Caki2 (cell line): ENCODE measurements around the gene HAUS7. TPM values are rescaled to one million over a fixed set of nuclear protein-coding genes. Genes with fewer than 3 reads are reported as not detected.

Experiments
- DNase-seq: peaks from one replicate; pipeline ENCODE4 v3.0.0-alpha.2; 2015; ENCODE audit warnings: low read depth
- in situ Hi-C: cut with HindIII; loops from 2 replicates; pipeline ENCODE4 v1.10.0; 2016; ENCODE audit warnings: low sequenced_read_pairs, low pct_unique_long_range_greater_than_20kb, mixed read lengths
- total RNA-seq: library from RNA; depleted of rRNA; stranded (reverse); fragments of >200 nt; shearing (Covaris generic); gene quantifications from 2 replicates; pipeline ENCODE4 v1.2.3, GENCODE V29; 2014; ENCODE audit warnings: low replicate concordance

Gene HAUS7
- total RNA-seq, 1 experiment from 2014 or later: 55.5 TPM

DNA sequence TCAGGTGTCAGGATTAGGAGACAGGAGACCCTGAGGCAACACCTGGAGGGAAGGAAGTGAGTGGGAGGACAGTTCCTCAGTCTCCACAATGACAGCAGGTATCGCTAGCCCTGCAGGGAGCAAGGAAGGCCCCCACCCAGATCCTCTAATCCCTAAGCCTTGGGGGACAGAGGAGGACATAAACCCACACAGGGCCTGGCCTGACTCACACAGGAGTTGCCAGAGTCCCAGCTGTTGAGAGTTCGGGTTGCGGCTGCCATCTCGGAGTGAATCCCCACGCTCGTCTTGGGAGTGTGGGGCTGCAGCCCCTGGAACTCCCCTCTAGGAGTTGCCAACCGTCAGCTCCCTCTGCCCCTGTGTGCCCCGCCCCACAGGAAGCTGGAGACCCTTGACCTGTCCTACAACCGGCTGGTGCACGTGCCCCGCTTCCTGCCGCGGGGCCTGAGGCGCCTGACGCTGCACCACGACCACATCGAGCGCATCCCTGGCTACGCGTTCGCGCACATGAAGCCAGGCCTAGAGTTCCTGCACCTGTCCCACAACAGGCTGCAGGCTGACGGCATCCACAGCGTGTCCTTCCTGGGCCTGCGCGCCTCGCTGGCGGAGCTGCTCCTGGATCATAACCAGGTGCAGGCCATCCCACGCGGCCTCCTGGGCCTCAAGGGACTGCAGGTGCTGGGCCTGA is 15.2 kb upstream of the HAUS7 start:
- DNase-seq: no peak
- in situ Hi-C loops: no loop called here

DNA sequence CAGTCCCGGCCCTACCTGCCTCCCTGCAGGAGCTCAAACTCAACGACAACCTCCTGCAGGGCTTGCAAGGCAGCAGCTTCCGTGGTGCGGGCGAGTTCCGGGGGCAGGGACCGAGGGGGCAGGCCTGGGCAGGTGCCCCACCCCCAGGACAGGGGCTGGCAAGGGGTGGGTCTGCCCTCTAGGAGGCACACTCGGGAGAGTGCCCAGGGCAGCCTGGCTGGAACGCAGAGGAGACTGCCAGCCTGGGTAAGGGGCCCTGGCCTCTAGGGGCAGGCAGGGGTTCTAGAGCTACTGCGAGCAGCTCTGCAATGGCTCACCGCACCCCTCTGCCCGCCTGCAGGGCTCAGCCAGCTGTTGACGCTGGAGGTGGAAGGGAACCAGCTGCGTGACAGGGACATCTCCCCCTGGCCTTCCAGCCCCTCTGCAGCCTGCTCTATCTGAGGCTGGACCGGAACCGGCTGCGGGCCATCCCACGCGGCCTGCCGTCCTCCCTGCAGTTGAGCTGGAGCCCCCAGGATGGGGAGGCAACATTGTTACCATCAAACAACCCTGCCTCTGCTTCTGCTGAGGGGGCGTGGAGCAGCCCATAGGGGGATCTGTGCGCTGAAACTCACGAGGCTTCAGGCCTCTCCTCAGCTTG is 12.1 kb upstream of the HAUS7 start:
- in situ Hi-C loops: no loop called here
- DNase-seq: no peak

DNA sequence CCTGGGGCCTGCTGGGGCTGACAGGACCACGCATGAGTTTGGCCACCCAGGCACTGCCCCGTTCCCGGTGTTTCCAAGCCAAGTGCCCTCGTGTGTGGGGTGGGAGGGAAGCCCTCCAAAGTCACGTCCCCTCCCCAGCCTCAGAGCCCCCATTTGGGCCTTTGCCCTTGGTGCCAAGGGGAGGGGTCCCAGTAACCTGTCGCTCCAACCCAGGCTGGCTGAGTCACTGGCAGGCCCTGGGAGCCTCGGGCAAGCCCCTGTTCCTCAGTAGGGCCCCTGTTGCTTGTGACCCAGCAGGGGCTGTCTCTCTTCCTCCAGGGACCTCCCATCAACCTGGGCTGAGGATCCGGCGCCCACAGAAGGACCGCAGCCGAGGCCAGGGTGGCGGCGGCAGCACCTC is 10.7 kb upstream of the HAUS7 start:
- DNase-seq: no peak
- in situ Hi-C loops: no loop called here

DNA sequence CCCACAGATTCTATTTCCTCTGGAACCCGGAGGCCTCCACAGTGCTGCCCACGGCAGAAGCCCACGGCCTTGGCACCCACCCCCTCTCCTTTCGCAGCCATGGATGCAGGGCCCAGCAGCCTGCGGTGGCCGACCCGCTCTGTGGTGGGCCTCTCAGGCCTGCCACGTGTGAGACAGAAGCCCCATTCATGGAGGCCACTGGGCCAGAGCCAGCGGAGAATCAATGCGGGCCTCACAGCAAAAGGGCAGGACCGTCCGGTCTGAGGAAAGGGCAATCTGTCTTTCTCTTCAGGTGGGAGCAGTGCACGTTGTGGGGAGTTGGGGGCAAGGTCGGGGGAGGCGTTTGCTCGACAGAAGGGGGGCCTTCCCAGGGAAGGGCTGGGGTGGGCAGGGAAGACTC is 8.4 kb upstream of the HAUS7 start:
- in situ Hi-C loops: no loop called here
- no peak for DNase-seq

DNA sequence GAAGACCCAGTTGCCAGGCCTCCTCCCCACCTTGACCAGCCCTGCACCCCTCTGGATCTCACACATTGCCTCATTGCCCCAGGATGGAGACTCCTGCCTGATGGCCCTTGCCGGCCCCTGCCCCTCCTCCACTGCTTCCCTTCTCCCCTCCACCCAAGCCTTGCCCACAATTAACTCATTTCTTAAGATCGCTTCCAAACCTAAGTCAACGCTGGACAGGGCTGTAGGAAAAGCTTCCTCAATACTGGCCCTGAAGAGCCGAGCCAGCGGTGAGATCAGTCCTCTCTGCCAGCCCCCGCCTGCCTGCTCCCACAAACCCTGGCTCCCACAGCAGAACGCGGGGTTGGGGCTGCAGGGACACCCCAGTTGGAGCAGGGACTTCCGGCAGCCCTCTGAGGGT is 7.5 kb upstream of the HAUS7 start:
- DNase-seq: no peak
- in situ Hi-C loops: no loop called here

DNA sequence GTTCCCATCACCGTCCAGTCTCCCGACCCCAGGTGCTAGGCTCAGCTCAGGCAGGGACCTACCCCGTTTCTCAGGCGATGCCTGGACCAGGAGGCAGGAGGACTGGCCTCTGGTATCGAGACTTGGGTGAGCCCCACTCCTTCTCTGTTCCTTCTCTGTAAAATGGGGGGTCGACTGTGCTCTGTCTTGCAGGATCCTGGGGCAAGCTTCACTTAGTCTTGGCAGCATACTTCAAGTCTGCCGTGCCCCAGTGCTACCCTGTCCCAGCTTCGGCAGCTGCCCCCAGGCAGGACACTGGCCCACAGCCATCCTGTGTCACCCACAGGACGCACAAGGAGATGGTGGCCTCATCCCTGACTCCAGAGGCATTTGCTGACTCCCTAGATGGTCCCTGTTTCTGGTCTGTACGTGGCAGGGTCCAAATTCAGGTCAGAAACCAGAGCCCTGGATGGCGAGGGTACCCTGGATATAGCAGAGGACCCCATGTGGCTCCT is 7.0 kb upstream of the HAUS7 start:
- DNase-seq: no peak
- in situ Hi-C loops: no loop called here

DNA sequence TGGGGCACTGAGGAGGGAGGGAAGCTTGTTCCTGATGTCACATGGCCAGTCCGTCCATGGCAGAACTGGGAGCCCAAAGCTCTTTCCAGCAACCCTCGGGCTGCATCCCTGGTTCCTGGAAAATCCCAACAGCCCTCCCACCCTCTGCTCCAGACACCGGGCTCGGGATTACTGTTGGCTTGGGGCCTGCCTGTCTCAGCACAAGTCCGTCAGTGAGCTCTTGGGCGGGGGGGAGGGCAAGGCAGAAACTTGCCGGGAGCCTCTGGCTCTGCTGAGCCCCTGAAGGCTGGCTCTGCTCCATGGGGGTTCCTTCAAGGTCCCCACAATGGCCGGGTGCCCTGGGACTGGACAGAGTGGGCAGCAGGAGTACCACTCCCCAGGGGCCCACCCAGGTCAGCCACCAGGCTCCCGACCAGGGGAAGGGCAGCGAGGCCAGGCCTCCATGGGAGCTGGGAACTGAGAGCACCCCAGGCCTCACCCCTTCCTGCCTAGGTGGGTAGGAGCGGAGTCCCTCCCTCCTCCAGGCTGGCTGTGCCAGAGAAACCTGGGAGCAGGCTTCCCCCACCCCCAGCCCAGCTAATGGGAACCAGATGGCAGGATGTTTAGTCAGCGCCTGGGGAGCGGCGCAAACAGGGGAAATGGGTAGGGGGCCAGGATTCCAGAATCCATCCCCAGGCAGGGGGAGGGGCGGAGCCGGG is 6.4 kb upstream of the HAUS7 start:
- DNase-seq: no peak
- in situ Hi-C loops: no loop called here

DNA sequence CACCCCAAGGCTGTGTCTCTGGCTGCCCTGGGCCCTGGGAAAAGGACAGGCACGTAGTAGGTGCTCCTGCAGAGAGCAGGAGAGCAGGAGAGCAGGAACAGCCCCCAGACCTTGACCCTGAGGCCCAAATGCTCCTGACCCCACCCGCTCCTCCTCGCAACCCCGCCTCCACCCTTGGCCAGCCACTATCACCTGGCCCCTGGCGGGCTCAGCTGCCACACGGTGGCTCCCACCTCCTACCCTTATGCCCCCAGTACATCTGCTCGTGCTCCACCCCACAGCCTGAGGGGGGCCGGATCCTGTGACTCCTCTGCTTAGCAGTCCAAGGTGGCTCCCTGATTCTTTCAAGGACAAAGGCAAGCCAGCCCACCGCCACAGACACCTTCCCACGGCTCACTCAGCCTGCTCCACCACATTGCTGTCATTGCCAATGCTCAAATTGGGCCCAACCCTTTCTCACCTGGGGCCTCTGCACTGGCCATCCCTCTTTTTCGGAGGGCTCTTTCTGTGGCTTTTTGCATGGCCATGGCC is 5.4 kb upstream of the HAUS7 start:
- in situ Hi-C loops: no loop called here

DNA sequence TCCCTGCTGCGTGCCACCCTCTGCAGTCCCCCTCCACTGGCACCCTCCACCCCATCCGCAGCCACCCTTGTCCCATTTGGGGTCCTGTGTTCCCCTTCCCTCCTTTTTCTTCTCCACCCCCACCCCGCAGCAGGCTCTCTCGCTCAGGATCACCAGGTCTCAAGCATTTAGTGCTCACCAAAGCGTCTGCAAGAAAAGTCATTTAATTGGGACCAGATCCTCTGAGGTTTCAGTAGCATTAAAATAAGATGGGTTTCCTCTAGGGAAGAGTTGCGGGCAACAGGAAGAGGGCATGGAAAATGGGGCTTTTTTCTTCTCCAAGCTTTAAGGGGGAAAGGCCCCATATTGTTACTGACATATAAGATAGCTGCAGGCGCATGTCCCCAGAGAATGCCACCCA is 4.9 kb upstream of the HAUS7 start:
- in situ Hi-C loops: no loop called here
- no peak for DNase-seq

More for the DNA sequence above, 5.4 kb upstream of the HAUS7 start:
- no peak for DNase-seq

DNA sequence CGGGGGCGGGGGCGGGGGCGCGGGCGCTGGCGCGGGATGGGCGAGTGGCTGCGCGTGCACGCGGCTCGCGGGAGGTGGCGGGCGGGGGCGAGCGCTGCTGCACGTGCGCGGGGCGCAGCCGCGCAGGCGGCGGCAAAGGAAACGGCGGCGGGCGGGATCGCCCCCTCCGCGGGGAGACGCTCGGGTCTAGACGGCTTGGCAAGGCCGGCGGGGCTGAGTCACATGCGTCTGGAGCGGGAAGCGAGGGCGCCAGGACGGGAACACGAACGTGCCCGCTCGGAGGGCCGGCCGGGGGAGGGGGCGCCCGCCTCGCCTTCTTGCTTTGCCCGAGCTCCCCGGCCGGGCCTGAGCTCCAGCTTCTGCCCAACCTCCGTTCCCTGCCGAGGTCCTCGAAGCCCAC is 4.3 kb upstream of the HAUS7 start:
- in situ Hi-C loops: no loop called here
- no peak for DNase-seq

DNA sequence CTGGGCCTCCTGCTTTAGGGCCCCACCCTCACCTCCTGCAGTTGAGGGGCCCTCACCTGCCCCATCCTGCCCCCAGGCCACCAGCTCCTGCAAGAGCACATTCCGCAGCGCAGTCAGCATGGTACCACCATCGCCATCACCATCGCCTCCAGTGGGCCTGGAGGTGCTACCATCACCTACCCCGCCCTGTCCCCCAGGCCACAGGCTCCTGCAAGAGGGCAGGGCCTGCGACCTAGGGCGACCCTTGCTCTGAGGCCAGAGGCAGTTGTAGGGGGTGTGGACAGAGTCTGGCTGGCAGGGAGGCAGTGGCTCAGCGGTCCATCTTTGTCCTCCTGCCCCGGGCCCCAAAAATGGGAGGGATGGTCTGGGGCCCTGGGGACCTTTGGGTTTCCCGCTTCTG is 3.9 kb upstream of the HAUS7 start:
- in situ Hi-C loops: no loop called here
- DNase-seq: no peak

DNA sequence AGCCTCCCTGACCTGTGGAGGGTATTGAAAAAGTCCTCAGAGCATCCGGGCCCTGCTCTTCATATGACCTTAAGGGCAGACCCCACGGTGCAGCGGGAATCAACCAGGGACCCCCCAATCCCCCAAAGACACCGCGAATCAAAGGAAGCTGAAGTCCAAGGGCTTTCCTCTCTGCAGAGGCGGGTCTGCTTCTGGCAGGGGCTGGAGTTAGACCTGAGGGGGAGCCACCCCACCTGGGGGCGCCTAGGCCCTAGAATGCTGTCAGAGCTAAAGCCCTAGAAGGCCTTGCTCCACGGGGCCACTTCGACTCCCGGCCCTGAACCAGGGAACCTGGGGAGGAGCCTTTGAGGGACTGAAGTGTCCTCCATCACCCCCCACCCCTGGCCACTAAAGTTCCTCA is 2.8 kb upstream of the HAUS7 start:
- no peak for DNase-seq
- in situ Hi-C loops: no loop called here

DNA sequence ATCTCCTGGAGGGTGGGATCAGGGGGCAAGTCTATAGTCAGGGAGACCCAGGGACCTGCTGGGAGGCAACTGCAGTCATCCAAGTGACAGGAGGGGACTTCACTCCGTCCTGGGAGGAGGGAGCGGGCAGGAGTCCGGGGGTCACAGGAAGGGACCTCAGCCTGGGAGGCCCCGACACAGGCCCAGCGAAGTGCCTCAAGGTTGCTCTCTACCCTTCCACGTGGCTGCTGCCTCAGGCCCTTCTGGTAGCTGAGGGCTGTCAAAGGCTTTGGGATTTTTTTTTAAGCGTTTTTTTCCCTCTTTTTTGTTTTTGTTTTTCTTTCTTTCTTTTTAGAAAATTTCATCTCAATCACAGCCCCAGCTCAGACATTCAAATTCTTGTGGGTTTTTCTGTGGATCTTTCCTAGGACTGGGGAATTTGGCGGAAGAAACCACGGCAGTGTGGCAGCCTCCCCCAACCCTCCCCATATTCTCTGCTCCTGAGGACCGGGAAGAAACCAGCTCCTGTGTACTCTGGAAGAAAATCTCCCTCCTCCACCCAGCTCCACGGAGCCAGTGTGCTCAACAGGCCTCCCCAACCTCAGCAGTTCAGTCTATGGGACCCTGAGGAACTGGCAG is 1.4 kb upstream of the HAUS7 start:
- no peak for DNase-seq
- in situ Hi-C loops: no loop called here

DNA sequence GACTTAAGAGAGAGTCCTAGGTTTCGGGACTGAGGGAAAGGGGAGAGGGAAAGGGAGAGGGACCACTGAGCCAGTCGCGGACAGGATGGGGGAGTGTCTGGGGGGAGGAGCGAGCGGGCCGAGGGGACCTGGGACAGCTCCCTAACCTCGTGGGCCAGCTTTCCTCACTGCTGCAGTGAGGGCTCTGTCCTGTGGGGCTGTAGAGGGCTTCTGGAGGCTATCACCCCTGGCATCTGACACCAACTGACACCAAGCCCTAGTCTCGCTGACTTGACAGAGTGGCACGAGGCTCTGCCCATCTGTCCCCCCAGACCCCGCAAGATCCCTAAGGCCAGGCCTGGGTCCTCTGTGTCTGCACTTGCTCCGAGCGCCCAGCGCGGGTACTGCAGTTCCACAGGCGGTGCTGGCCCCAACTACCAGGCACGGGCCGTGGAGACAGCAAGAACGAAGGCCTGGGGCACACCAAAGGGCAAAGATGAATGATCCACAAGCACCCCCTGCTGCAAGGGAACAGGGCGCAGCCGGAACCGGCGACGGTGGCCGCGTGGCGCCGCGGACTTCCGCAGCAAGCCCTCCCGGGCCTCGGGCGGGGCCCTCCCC is 465 bp downstream of the HAUS7 start:
- peak; percentile 41 for DNase-seq
- in situ Hi-C loops: no loop called here

DNA sequence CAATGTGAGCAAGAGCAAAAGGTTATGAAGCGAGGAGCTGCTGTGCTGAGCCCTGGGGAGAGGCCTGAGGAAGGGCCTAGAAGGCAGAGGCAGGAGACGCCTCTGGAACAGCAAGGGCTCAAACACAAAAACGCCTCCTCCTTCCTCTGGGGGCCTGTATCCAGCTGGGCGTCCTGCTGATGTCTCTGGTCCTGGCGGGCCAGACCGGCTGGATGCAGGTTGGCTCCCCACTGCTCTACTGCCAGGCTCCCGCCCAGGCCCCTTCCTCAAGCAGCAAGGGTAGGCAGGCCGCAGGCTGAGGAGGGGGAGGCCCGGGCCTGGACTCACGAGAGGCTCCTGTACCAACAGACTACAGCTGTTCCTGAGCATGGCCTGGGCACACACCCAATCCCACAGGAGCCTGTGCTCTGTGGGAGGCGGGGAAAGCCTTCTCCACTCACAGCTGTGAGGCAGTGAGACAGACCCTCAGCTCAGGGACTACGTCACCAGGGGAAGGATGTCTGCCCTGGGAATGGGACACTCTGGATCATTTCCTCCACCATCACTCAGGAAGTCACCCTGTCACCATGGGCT is 2.3 kb downstream of the HAUS7 start:
- DNase-seq: no peak
- in situ Hi-C loops: no loop called here

DNA sequence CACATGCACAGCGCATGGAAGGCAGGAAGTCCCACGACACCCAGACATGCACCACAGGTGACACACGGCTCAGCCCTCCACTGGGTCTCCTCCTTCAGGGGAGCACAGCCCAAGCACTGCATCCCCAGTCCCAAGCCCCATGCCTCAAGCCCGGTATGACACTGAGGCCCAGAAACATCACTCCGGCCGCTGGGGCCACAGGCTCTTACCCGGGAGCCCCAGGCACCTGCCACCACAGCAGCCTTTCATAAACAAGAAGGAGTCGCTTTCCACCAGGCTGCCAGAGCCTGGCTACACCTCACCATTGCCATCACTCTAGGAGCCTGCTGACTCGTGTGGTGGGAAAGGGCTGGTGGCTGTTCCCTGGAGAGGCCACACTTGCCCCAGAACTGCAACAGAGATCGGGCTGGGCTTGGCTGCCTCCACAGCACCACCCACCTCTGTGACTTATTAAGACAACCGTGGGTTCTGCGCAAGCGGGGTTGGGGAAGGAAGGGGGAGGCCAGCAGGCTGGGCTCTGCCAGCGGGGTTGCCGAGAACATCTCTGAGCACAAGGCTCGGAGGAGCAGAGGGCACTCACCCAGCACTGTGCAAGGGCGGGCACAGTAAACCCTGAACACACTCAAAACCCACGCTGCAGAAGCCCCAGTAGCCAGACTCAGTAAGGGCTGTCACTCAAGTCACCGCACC is 4.5 kb downstream of the HAUS7 start:
- in situ Hi-C loops: no loop called here
- DNase-seq: no peak

DNA sequence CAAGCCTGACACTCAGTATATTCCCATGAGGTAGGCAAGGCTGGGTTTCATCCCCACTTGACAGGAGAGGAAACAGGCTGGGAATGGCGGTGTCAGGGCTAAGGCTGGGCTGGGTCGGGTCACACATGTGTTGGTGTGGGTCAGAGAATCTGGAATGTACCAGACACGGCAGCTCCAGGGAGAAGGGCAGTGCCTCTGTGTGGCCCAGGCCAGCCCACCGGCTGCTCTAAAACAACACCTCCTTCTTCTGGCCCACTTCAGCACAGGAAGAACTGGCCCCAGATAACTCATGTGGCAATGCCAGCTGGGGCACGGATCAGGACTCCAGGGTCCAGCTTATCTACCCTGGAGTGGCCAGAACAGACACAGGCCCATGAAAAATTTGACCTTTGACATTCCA is 6.3 kb downstream of the HAUS7 start:
- in situ Hi-C loops: no loop called here
- DNase-seq: no peak

DNA sequence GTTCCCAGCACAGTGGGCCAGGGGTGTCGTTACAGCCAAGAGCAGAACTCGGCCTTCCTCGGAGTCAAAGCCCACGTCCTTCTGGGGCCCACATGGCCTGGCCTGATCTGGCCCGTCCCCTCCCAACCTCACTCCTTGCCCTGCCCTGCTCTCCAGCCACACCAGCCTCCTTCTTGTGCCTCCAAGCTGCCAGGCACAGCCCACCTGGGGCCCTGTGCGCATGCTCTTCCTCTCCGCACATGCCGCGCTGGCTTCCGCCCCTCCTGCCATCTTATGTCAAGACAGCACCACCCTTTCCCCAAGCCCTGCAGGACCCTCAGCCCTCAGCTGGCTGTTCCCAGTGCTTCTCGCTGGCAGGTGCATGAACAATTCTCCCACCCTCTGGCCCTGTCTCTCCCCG is 6.8 kb downstream of the HAUS7 start:
- in situ Hi-C loops: no loop called here
- DNase-seq: no peak
